ENCODE measurements around the gene RPTOR. TPM values are rescaled to one million over a fixed set of nuclear protein-coding genes. Genes with fewer than 3 reads are reported as not detected.
A peak's percentile ranks its signal among the peaks of the same experiment; 100 is the strongest.

RPTOR gene
- total RNA-seq, 6 experiments from 2014 or later, result 34.4 to 39.2 (median 35.5) TPM

- no peaks in the 10 kb centered on the region for H3K9me3 Mint-ChIP-seq
- peak overlapping the region; percentile 97 for H3K27ac Mint-ChIP-seq
- TF ChIP-seq CTCF (IDR thresholded peaks at IDR 0.05), result no peak
- DNase-seq, result no peak
- H3K27me3 Mint-ChIP-seq (ENCODE audit: insufficient read depth), result peaks cover 4% of the 10 kb centered on the region; the same call in 1 of the 2 replicates
- peaks cover 72% of the 10 kb centered on the region for H3K4me1 Mint-ChIP-seq (ENCODE audit: low read depth)
- no peak overlapping the region; the same call in 1 of the 2 replicates for H3K4me3 Mint-ChIP-seq
- peaks cover 54% of the 10 kb centered on the region for H3K36me3 Mint-ChIP-seq (ENCODE audit: low read depth)
Observed at GRCh38 chr17:80858301-80859001, 313.8 kb downstream of the RPTOR start.

GRCh38 chr17:80859002-80859941, 314.6 kb downstream of the RPTOR start:
- Mint-ChIP-seq H3K36me3 (ENCODE audit: low read depth) (peaks cover 50% of the 10 kb centered on the region), H3K9me3 (no peaks in the 10 kb centered on the region), H3K27ac (peak overlapping the region; percentile 97), H3K4me1 (ENCODE audit: low read depth) (peaks cover 63% of the 10 kb centered on the region), H3K27me3 (ENCODE audit: insufficient read depth) (peaks cover 4% of the 10 kb centered on the region; the same call in 1 of the 2 replicates), H3K4me3 (peak overlapping the region; percentile 63)
- peak; percentile 94 for DNase-seq
- peak; percentile 70 for TF ChIP-seq CTCF (IDR thresholded peaks at IDR 0.05)

- H3K9me3 Mint-ChIP-seq, result no peaks in the 10 kb centered on the region
- H3K27me3 Mint-ChIP-seq (ENCODE audit: insufficient read depth), result peaks cover 6% of the 10 kb centered on the region
- TF ChIP-seq CTCF (IDR thresholded peaks at IDR 0.05), result no peak
- H3K27ac Mint-ChIP-seq, result no peak overlapping the region; the same call in 1 of the 2 replicates
- H3K36me3 Mint-ChIP-seq (ENCODE audit: low read depth), result peaks cover 45% of the 10 kb centered on the region
- DNase-seq, result no peak
- H3K4me3 Mint-ChIP-seq, result no peak overlapping the region
- peaks cover 54% of the 10 kb centered on the region for H3K4me1 Mint-ChIP-seq (ENCODE audit: low read depth)
Observed at GRCh38 chr17:80860101-80860671, 315.5 kb downstream of the RPTOR start.

- no peak for TF ChIP-seq CTCF (IDR thresholded peaks at IDR 0.05)
- H3K9me3 Mint-ChIP-seq, result no peaks in the 10 kb centered on the region
- no peak overlapping the region; the same call in 1 of the 2 replicates for H3K4me3 Mint-ChIP-seq
- peaks cover 39% of the 10 kb centered on the region for H3K36me3 Mint-ChIP-seq (ENCODE audit: low read depth)
- peak overlapping the region; percentile 52 for H3K27ac Mint-ChIP-seq
- H3K4me1 Mint-ChIP-seq (ENCODE audit: low read depth), result peaks cover 47% of the 10 kb centered on the region
- peaks cover 6% of the 10 kb centered on the region for H3K27me3 Mint-ChIP-seq (ENCODE audit: insufficient read depth)
- DNase-seq, result no peak
Observed at GRCh38 chr17:80860703-80861417, 316.2 kb downstream of the RPTOR start.

GRCh38 chr17:80861418-80861815, 316.8 kb downstream of the RPTOR start:
- peaks cover 34% of the 10 kb centered on the region for H3K36me3 Mint-ChIP-seq (ENCODE audit: low read depth)
- peaks cover 6% of the 10 kb centered on the region for H3K27me3 Mint-ChIP-seq (ENCODE audit: insufficient read depth)
- H3K27ac Mint-ChIP-seq, result peak overlapping the region; percentile 52; the same call in 1 of the 2 replicates
- no peaks in the 10 kb centered on the region for H3K9me3 Mint-ChIP-seq
- peaks cover 46% of the 10 kb centered on the region for H3K4me1 Mint-ChIP-seq (ENCODE audit: low read depth)
- no peak for DNase-seq
- H3K4me3 Mint-ChIP-seq, result no peak overlapping the region
- no peak for TF ChIP-seq CTCF (IDR thresholded peaks at IDR 0.05)

All from HFFc6 (cell line).